ENCODE results near the gene MICB.

DNA sequence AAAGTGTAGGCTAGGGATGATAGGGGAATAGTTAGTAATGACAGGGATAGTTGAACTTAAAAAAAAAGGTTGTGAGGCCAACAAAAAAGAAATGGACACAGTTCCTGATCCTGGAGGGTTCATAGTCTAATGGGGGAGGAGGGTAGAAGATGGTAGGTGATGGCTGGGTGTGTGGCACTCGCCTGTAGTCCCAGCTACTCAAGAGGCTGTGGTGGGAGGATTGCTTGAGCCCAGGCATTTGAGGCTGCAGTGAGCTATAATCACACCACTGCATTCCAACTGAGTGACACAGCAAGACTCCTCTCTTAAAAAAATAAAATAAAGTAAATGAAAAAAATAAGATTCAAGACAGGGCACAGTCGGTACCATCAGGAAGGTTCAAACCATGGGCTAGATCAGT is 2.4 kb upstream of the MICB start:
- TF ChIP-seq CTCF (IDR thresholded peaks at IDR 0.05): no peak
- no peak for TF ChIP-seq POLR2AphosphoS5 (IDR thresholded peaks at IDR 0.05)
- no peak for TF ChIP-seq EP300 (IDR thresholded peaks at IDR 0.05)
- TF ChIP-seq POLR2A (IDR thresholded peaks at IDR 0.05): no peak

All from sigmoid colon (tissue), 4 donors.